A673 (cell line): Measurements from ENCODE around the gene C3orf62. TPM values are rescaled to one million over a fixed set of nuclear protein-coding genes. Genes with fewer than 3 reads are reported as not detected.

Experiments
- BruUV-seq: library from RNA; stranded (reverse); fragments of 400-500 nt; replicated peaks from 2 replicates; lab custom pipeline; 2021; lab: Mats Ljungman, UMichigan
- CTCF ChIA-PET: fragments of 300-600 bp; sonication (Branson Sonifier 250); formaldehyde crosslinking; loops from one replicate; lab custom pipeline; 2022; ENCODE audit warnings: antibody characterized with exemption; lab: Charles Lee
- POLR2A ChIA-PET: fragments of 300-600 bp; sonication (Branson Sonifier 250); formaldehyde crosslinking; loops from one replicate; lab custom pipeline; 2022; ENCODE audit warnings: antibody characterized with exemption; ENCODE audit not compliant: low non-redundant PET; lab: Charles Lee
- DNase-seq: peaks from one replicate; pipeline ENCODE4 v3.0.0-alpha.2; 2015; ENCODE audit warnings: low spot score
- H3K27ac ChIP-seq: fragments of 200-600 bp; sonication (generic); 2 replicates; pipeline ENCODE4 v1.5.1; 2016; ENCODE audit warnings: mixed run types, low read depth, mild to moderate bottlenecking, mixed read lengths, antibody characterized with exemption, low read length; ENCODE audit not compliant: poor library complexity, severe bottlenecking
- H3K27me3 ChIP-seq: fragments of 200-600 bp; sonication (generic); replicated peaks from 2 replicates; pipeline ENCODE4 v1.6.1; 2017; ENCODE audit warnings: mixed run types, low read depth, mild to moderate bottlenecking, mixed read lengths, antibody characterized with exemption, low read length; ENCODE audit not compliant: insufficient read depth, poor library complexity
- H3K36me3 ChIP-seq: fragments of 200-600 bp; sonication (generic); 2 replicates; pipeline ENCODE4 v1.6.1; 2016; ENCODE audit warnings: mixed run types, mild to moderate bottlenecking, mixed read lengths, antibody characterized with exemption, low read length; ENCODE audit not compliant: insufficient read depth, poor library complexity, severe bottlenecking
- H3K4me1 ChIP-seq: fragments of 200-600 bp; sonication (generic); 2 replicates; pipeline ENCODE4 v1.6.1; 2017; ENCODE audit warnings: mixed run types, mild to moderate bottlenecking, mixed read lengths, antibody characterized with exemption, low read length; ENCODE audit not compliant: insufficient read depth, poor library complexity, severe bottlenecking
- H3K4me3 ChIP-seq: fragments of 200-600 bp; sonication (generic); 2 replicates; pipeline ENCODE4 v1.5.1; 2016; ENCODE audit warnings: low read depth, mixed run types, mild to moderate bottlenecking, mixed read lengths, low read length; ENCODE audit not compliant: poor library complexity, severe bottlenecking
- H3K9me3 ChIP-seq: fragments of 200-600 bp; sonication (generic); 2 replicates; pipeline ENCODE4 v1.6.1; 2016; ENCODE audit warnings: mixed run types, low read depth, mild to moderate bottlenecking, mixed read lengths, antibody characterized with exemption, low read length; ENCODE audit not compliant: poor library complexity, severe bottlenecking
- CTCF ChIP-seq: fragments of 300-800, 200-600 bp; sonication (generic); conservative IDR thresholded peaks from 2 replicates; pipeline ENCODE4 v1.5.1; 2017; ENCODE audit warnings: low read depth, mild to moderate bottlenecking, antibody characterized with exemption, low read length, moderate library complexity, mixed read lengths
- EZH2 ChIP-seq: fragments of 200-600 bp; sonication (generic); IDR thresholded peaks from 2 replicates; pipeline ENCODE4 v1.6.1; 2017; ENCODE audit warnings: borderline replicate concordance, low read depth, mild to moderate bottlenecking, mixed read lengths, antibody characterized with exemption, low read length; ENCODE audit not compliant: poor library complexity, severe bottlenecking
- intact Hi-C: fragments of 100-400 bp; cut with micrococcal nuclease; formaldehyde crosslinking; loops from one replicate; pipeline ENCODE4 v1.10.0; 2022; ENCODE audit not compliant: unreplicated experiment
- total RNA-seq: library from RNA; stranded (reverse); gene quantifications from 2 replicates; pipeline ENCODE4 v1.2.3, GENCODE V29; 2021

Gene C3orf62
- total RNA-seq, 1 experiment from 2014 or later = 2.0 TPM

GRCh38 chr3:49260806-49261324 is 16.2 kb downstream of the C3orf62 start:
- Histone ChIP-seq H3K36me3 (no peaks in the 10 kb centered on the region), H3K27me3 (no peaks in the 10 kb centered on the region), H3K4me1 (no peaks in the 10 kb centered on the region), H3K27ac (no peak overlapping the region), H3K4me3 (no peak overlapping the region), H3K9me3 (no peaks in the 10 kb centered on the region)
- no TSS peak for BruUV-seq
- DNase-seq = no peak
- intact Hi-C loops = no loop called here
- TF ChIP-seq CTCF = no peak
- TF ChIP-seq EZH2 = no peak
- POLR2A ChIA-PET = no interaction called here
- CTCF ChIA-PET = no interaction called here

GRCh38 chr3:49257187-49257586 is 19.8 kb downstream of the C3orf62 start:
- intact Hi-C loops = no loop called here
- Histone ChIP-seq H3K4me1 (no peaks in the 10 kb centered on the region), H3K9me3 (no peaks in the 10 kb centered on the region), H3K4me3 (no peak overlapping the region), H3K27me3 (no peaks in the 10 kb centered on the region), H3K36me3 (no peaks in the 10 kb centered on the region), H3K27ac (no peak overlapping the region)
- CTCF ChIA-PET = no interaction called here
- BruUV-seq = no TSS peak
- TF ChIP-seq EZH2 = no peak
- TF ChIP-seq CTCF = no peak
- POLR2A ChIA-PET = no interaction called here
- no peak for DNase-seq

- CTCF ChIA-PET = no interaction called here
Measured at GRCh38 chr3:49255718-49256511, 21.1 kb downstream of the C3orf62 start.

More at GRCh38 chr3:49255718-49256511, 21.1 kb downstream of the C3orf62 start:
- POLR2A ChIA-PET = no interaction called here
- TF ChIP-seq EZH2 (no peak), CTCF (no peak)
- Histone ChIP-seq H3K36me3 (no peaks in the 10 kb centered on the region), H3K27me3 (no peaks in the 10 kb centered on the region), H3K4me3 (no peak overlapping the region), H3K27ac (no peak overlapping the region), H3K4me1 (no peaks in the 10 kb centered on the region), H3K9me3 (no peaks in the 10 kb centered on the region)
- DNase-seq = no peak
- intact Hi-C loops = no loop called here
- no TSS peak for BruUV-seq
